Thyroid gland (tissue), 4 donors: ENCODE measurements around the gene ST14.

Experiments used
- CTCF ChIP-seq, 6 experiments: fragments of 200-600 bp in 3 of 6; fragments of 450-650 bp in 3 of 6; sonication (generic) in 3 of 6; IDR thresholded peaks; one replicate each; pipeline ENCODE4 v1.5.1; 2016 to 2019; ENCODE audit warnings: antibody characterized with exemption in 6 of 6, mild to moderate bottlenecking in 2 of 6, inconsistent platforms in 1 of 6, moderate library complexity in 1 of 6
- POLR2A ChIP-seq, 2 donors: fragments of 450-650 bp; IDR thresholded peaks; one replicate each; pipeline ENCODE4 v1.6.1; 2017; ENCODE audit warnings: antibody characterized with exemption in 2 of 2, mild to moderate bottlenecking in 2 of 2, moderate library complexity in 1 of 2

DNA sequence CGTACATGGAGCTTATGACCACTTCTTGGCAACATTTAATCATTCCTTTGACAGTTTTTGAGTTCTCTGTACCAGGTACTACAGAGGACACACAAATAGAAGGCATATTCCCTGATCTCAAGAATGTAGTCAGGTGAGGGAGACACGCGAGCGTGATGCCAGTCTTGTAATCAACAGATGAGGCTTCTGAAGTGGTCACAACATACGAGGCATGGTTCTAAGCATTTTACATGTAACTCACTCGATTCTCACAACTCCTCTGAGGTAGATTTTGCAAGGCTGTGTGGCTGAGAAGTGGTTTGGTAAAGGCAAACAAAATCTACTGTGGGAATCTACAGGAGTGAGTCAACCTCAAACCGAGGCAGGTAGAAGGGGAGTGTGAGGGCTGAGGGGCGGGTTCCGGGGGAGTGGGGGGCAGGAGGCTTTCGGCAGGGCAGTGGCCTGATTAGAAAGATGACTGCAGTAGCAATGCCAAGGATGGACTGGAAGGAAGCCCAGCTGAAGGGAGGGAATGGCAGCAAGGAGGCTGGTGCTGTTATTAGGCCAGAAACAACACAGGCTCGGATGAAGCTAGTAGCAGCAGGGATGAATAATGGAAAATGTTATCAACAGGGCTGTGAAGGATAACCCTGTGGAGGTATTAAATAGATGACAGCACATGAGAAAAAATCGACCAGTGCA, 63.8 kb downstream of the ST14 start:
- TF ChIP-seq CTCF (IDR thresholded peaks at IDR 0.05) (no peak), POLR2A (IDR thresholded peaks at IDR 0.05) (no peak)
